Measurements from ENCODE around the gene SLC9A2. TPM values are rescaled to one million over a fixed set of nuclear protein-coding genes. Genes with fewer than 3 reads are reported as not detected.

SLC9A2 gene
- total and polyA plus RNA-seq, 10 of the 15 experiments (the other 5 are each of a cell fraction or from before 2014, with no cell fraction given): 0.13 to 1.2 (median 0.79) TPM

GRCh38 chr2:102717308-102718018 lies 98.1 kb downstream of the SLC9A2 start:
- Histone ChIP-seq H3K27ac (ENCODE audit: control insufficient read depth, insufficient read depth) (no peak overlapping the region), H2AFZ (ENCODE audit: control insufficient read depth, low read depth, low read length) (no peak overlapping the region), H3K27me3 (replicated peaks in 1 of 2; ENCODE audit: control insufficient read depth in 2 of 2, insufficient read depth in 2 of 2, low read length in 1 of 2) (no peaks in the 10 kb centered on the region), H3K4me3 (no peak overlapping the region), H3K9me3 (replicated peaks; ENCODE audit: control insufficient read depth, insufficient read depth, low read length) (no peaks in the 10 kb centered on the region), H3K36me3 (ENCODE audit: control insufficient read depth in 2 of 2, insufficient read depth in 2 of 2, low read length in 1 of 2) (peaks cover 2 to 6% of the 10 kb centered on the region in 2 experiments), H3K4me2 (ENCODE audit: control insufficient read depth, insufficient read depth) (no peak overlapping the region), H3K4me1 (ENCODE audit: control insufficient read depth, insufficient read depth, low read length) (no peaks in the 10 kb centered on the region), H3K79me2 (ENCODE audit: control insufficient read depth, insufficient read depth, low read length) (no peaks in the 10 kb centered on the region), H4K20me1 (ENCODE audit: control insufficient read depth, insufficient read depth) (no peaks in the 10 kb centered on the region), H3K9ac (ENCODE audit: control insufficient read depth, insufficient read depth, low read length) (no peak overlapping the region)
- BruUV-seq (replicated peaks): no TSS peak
- DNase-seq (ENCODE audit: low read depth, low spot score): no peak
- ChIA-PET CTCF (no interaction called here), RAD21 (ENCODE audit: unreplicated experiment) (no interaction called here), POLR2A (interaction anchor here (0.5 kb wide), 1 partner anchor 831 kb away, joined by 3 read pairs; no protein-coding TSS in a partner anchor), SMC1A (ENCODE audit: uncharacterized antibody, unreplicated experiment) (no interaction called here)
- intact Hi-C loops (cut with micrococcal nuclease; ENCODE audit: unreplicated experiment): no loop called here
- in situ Hi-C loops (cut with MboI): no loop called here
- TF ChIP-seq KAT2A (conservative IDR thresholded peaks at IDR 0.05; ENCODE audit: control insufficient read depth, low read depth, low read length) (no peak), BRCA1 (IDR thresholded peaks at IDR 0.05; ENCODE audit: low read depth, low read length) (no peak), IRF4 (IDR thresholded peaks at IDR 0.05; ENCODE audit: low read depth, low read length) (no peak), LARP7 (IDR thresholded peaks at IDR 0.05) (no peak), BHLHE40 (IDR thresholded peaks at IDR 0.05; ENCODE audit: borderline replicate concordance in 1 of 2, low read depth in 2 of 2, low read length in 1 of 2) (no peak), YBX1 (IDR thresholded peaks at IDR 0.05) (no peak), CEBPZ (IDR thresholded peaks at IDR 0.05; ENCODE audit: low read depth, low read length) (no peak), STAT3 (IDR thresholded peaks at IDR 0.05; ENCODE audit: low read depth, low read length) (no peak), CBX3 (IDR thresholded peaks at IDR 0.05; ENCODE audit: borderline replicate concordance, low read depth) (no peak), SIX5 (IDR thresholded peaks at IDR 0.05; ENCODE audit: low read depth, low read length, severe bottlenecking) (no peak), NFXL1 (IDR thresholded peaks at IDR 0.05; ENCODE audit: borderline replicate concordance) (no peak), ZNF217 (IDR thresholded peaks at IDR 0.05) (no peak), POLR2AphosphoS2 (IDR thresholded peaks at IDR 0.05; ENCODE audit: low read depth, low read length) (no peak), CHD4 (IDR thresholded peaks at IDR 0.05) (no peak), HDGF (IDR thresholded peaks at IDR 0.05) (no peak), SKIL (IDR thresholded peaks at IDR 0.05; ENCODE audit: low read depth, poor library complexity, severe bottlenecking) (no peak), DPF2 (IDR thresholded peaks at IDR 0.05) (no peak), POLR2A (IDR thresholded peaks at IDR 0.05; ENCODE audit: low read depth, low read length) (no peak), CBFB (IDR thresholded peaks at IDR 0.05; ENCODE audit: low read depth) (no peak)
- no peak for ATAC-seq
- FAIRE-seq: no peak
- 84% methylated on average over 5 of the region's 5 CpGs for WGBS (ENCODE audit: insufficient coverage, insufficient replicate concordance, low lambda C conversion rate, missing lambda C conversion rate)

All from GM12878 (cell line).